CD4-positive, alpha-beta T cell (primary cell): ENCODE results near the gene RIC8A. TPM values are rescaled to one million over a fixed set of nuclear protein-coding genes. Genes with fewer than 3 reads are reported as not detected.

Source experiments
- ATAC-seq: fragments of 200-7000 bp; cut with Tn5 transposase; one replicate; pipeline ENCODE4 v1.10.0; 2022; ENCODE audit warnings: mild to moderate bottlenecking; ENCODE audit not compliant: poor library complexity
- CTCF ChIA-PET: fragments of 350-600 bp; sonication (Branson Sonifier 250); formaldehyde crosslinking; loops from one replicate; lab custom pipeline; 2021; ENCODE audit warnings: antibody characterized with exemption, inconsistent platforms; lab: Charles Lee
- POLR2A ChIA-PET: fragments of 350-600 bp; sonication (Branson Sonifier 250); formaldehyde crosslinking; loops from one replicate; lab custom pipeline; 2021; ENCODE audit warnings: antibody characterized with exemption, inconsistent platforms; lab: Charles Lee
- DNase-seq, 14 experiments: peaks; one replicate each; pipeline ENCODE4 v3.0.0-alpha.2; 2013 to 2020; ENCODE audit warnings: mixed read lengths in 2 of 14
- H3K27ac ChIP-seq, 2 donors: one replicate each; pipeline versions ENCODE4 v1.5.1 to v1.7.0; 2013; ENCODE audit warnings: low read length in 2 of 2, low read depth in 1 of 2, mild to moderate bottlenecking in 1 of 2
- H3K27me3 ChIP-seq, 2 experiments: 1 replicate in 1 of 2; 2 replicates in 1 of 2; pipeline versions ENCODE4 v1.6.1 to v1.7.0; 2013; ENCODE audit warnings: low read length in 2 of 2, control low read depth in 1 of 2, mild to moderate bottlenecking in 1 of 2, moderate library complexity in 1 of 2; ENCODE audit not compliant: insufficient read depth in 2 of 2, control insufficient read depth in 1 of 2
- H3K36me3 ChIP-seq: one replicate; pipeline ENCODE4 v1.6.1; 2013; ENCODE audit warnings: low read length, control low read depth; ENCODE audit not compliant: insufficient read depth
- H3K4me1 ChIP-seq: one replicate; pipeline ENCODE4 v1.6.1; 2013; ENCODE audit warnings: low read length, control low read depth; ENCODE audit not compliant: insufficient read depth
- H3K4me3 ChIP-seq: one replicate; pipeline ENCODE4 v1.5.1; 2013; ENCODE audit warnings: mild to moderate bottlenecking, low read length, moderate library complexity
- H3K9me3 ChIP-seq, 2 experiments: 1 replicate in 1 of 2; 2 replicates in 1 of 2; pipeline versions ENCODE4 v1.6.1 to v1.7.0; 2013; ENCODE audit warnings: low read length in 2 of 2, mild to moderate bottlenecking in 2 of 2, control low read depth in 1 of 2, moderate library complexity in 1 of 2; ENCODE audit not compliant: control insufficient read depth in 1 of 2, insufficient read depth in 1 of 2
- H3K27ac Mint-ChIP-seq: one replicate; pipeline ENCODE4 v1.8.0; 2020; ENCODE audit warnings: mixed read lengths
- H3K27me3 Mint-ChIP-seq: one replicate; pipeline ENCODE4 v1.8.0; 2021; ENCODE audit warnings: mixed read lengths
- H3K36me3 Mint-ChIP-seq: one replicate; pipeline ENCODE4 v1.8.0; 2021; ENCODE audit warnings: low read depth, mixed read lengths
- H3K4me1 Mint-ChIP-seq: one replicate; pipeline ENCODE4 v1.8.0; 2021; ENCODE audit warnings: low read depth, mixed read lengths
- H3K4me3 Mint-ChIP-seq: one replicate; pipeline ENCODE4 v1.8.0; 2020; ENCODE audit warnings: mild to moderate bottlenecking, mixed read lengths
- H3K9me3 Mint-ChIP-seq: one replicate; pipeline ENCODE4 v1.8.0; 2020; ENCODE audit warnings: mixed read lengths
- intact Hi-C, 2 experiments: fragments of 100-400 bp; cut with DNase I in 1 of 2; cut with micrococcal nuclease in 1 of 2; formaldehyde crosslinking; loops; one replicate each; pipeline versions ENCODE4 v1.15.1 to v1.9.0; 2023 to 2025; cut with DNase I, micrococcal nuclease
- total RNA-seq, 174 experiments: library from RNA in 2 of 174; stranded (reverse) in 2 of 174; gene quantifications; one replicate each; pipeline ENCODE4 v1.2.3 and lab custom pipeline; 2021 to 2026
- TF ChIP-seq, protein P1 (sequence below): fragments of 200-600 bp; IDR thresholded peaks from one replicate; pipeline ENCODE4 v1.8.0; 2022; ENCODE audit warnings: antibody characterized with exemption, mild to moderate bottlenecking

RIC8A gene
- total RNA-seq, 2 experiments from 2014 or later: 99.6 to 104 TPM

DNA sequence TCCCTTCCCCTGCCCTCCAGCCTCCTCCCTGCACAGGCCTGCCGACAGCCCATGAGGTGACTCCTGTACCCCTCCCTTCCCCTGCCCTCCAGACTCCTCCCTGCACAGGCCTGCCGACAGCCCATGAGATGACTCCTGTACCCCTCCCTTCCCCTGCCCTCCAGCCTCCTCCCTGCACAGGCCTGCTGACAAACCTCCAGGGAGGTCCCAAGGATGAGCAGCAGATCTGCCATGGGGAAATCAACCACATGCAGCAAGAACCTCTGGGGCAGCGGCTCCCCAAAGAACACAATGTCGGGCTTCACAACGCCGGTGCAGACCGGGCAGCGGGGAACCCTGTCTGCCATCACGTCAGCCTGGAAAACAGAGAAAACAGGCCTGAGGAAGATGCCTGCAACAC, 16.4 kb downstream of the RIC8A start:
- Histone ChIP-seq H3K4me1 (no peaks in the 10 kb centered on the region), H3K4me3 (no peak overlapping the region), H3K36me3 (peaks cover 14% of the 10 kb centered on the region), H3K27ac (no peak overlapping the region), H3K9me3 (no peaks in the 10 kb centered on the region), H3K27me3 (no peaks in the 10 kb centered on the region)
- H3K27ac Mint-ChIP-seq: no peak overlapping the region
- no peaks in the 10 kb centered on the region for H3K27me3 Mint-ChIP-seq
- no peak overlapping the region for H3K4me3 Mint-ChIP-seq
- peaks cover 37% of the 10 kb centered on the region for H3K36me3 Mint-ChIP-seq
- no peaks in the 10 kb centered on the region for H3K9me3 Mint-ChIP-seq
- intact Hi-C loops: no loop called here
- ATAC-seq (no peak), DNase-seq (no peak)
- ChIA-PET CTCF (no interaction called here), POLR2A (no interaction called here)
- H3K4me1 Mint-ChIP-seq: peaks cover 7% of the 10 kb centered on the region
- TF ChIP-seq, protein P1, sequence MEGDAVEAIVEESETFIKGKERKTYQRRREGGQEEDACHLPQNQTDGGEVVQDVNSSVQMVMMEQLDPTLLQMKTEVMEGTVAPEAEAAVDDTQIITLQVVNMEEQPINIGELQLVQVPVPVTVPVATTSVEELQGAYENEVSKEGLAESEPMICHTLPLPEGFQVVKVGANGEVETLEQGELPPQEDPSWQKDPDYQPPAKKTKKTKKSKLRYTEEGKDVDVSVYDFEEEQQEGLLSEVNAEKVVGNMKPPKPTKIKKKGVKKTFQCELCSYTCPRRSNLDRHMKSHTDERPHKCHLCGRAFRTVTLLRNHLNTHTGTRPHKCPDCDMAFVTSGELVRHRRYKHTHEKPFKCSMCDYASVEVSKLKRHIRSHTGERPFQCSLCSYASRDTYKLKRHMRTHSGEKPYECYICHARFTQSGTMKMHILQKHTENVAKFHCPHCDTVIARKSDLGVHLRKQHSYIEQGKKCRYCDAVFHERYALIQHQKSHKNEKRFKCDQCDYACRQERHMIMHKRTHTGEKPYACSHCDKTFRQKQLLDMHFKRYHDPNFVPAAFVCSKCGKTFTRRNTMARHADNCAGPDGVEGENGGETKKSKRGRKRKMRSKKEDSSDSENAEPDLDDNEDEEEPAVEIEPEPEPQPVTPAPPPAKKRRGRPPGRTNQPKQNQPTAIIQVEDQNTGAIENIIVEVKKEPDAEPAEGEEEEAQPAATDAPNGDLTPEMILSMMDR: no peak

DNA sequence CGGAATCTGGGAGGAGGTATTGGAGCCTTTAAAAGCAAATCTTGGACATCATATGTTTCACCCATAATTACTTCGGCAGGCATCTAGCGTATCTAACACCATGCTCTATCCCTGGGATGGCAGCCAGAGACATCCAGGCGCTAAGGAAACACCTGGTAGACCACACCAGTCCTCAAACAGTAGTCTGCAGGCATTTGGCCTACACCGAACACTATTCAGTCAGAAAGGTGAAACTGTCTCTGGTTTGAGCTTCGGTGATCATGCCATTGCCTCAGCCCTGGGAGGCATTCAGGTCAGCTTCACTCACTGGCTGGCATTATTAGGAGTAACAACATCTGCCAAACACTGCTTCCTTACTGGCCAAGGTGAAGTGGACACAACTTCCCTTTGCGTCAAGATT, 16.9 kb downstream of the RIC8A start:
- no peaks in the 10 kb centered on the region for H3K9me3 Mint-ChIP-seq
- CTCF ChIA-PET: no interaction called here
- H3K27me3 Mint-ChIP-seq: no peaks in the 10 kb centered on the region
- intact Hi-C loops: no loop called here
- Histone ChIP-seq H3K36me3 (peaks cover 14% of the 10 kb centered on the region), H3K9me3 (no peaks in the 10 kb centered on the region), H3K4me3 (no peak overlapping the region), H3K4me1 (no peaks in the 10 kb centered on the region), H3K27me3 (no peaks in the 10 kb centered on the region), H3K27ac (no peak overlapping the region)
- ATAC-seq (no peak), DNase-seq (no peak)
- no peak overlapping the region for H3K4me3 Mint-ChIP-seq
- TF ChIP-seq, protein P1: no peak
- H3K36me3 Mint-ChIP-seq: peaks cover 36% of the 10 kb centered on the region
- H3K4me1 Mint-ChIP-seq: peaks cover 8% of the 10 kb centered on the region
- POLR2A ChIA-PET: no interaction called here
- H3K27ac Mint-ChIP-seq: no peak overlapping the region

DNA sequence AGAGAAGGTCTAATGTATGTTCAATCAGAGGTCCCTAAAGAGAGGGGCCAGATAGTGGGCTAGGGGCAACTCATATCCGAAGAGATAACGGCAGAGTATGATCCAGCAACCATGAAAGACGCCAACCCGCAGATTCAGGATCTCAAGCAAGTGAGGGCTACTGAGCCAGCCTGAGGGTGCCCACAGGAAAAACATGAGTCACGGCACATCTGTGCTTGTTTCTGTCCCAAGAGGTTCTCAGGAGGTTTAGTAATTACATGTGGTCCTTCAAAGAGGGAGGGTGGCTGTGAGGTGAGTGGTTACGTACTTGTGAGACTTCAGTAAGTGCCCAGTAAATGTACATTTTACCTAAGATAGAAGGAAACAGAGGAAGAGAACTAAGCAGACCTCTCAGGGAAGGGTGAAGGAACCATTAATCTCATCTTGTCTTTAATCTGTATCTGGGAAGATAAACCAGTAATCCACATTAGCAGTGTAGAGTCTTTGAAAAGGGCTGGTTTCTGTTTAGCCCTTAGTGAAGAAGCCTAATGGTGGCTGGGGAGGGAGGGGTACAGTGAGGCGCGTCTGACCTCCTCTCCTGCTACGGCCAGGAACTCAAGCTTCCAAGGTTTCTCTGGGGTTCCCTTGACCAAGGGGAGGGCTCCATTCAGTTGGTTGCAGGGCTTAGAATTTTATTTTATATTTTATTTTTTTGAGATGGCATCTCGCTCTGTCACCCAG, 18.4 kb downstream of the RIC8A start:
- peaks cover 8% of the 10 kb centered on the region for H3K4me1 Mint-ChIP-seq
- POLR2A ChIA-PET: no interaction called here
- H3K9me3 Mint-ChIP-seq: no peaks in the 10 kb centered on the region

More for the DNA sequence above, 18.4 kb downstream of the RIC8A start:
- Mint-ChIP-seq H3K4me3 (no peak overlapping the region), H3K36me3 (peaks cover 34% of the 10 kb centered on the region), H3K27me3 (no peaks in the 10 kb centered on the region), H3K27ac (no peak overlapping the region)
- Histone ChIP-seq H3K36me3 (peaks cover 14% of the 10 kb centered on the region), H3K27ac (no peak overlapping the region), H3K9me3 (no peaks in the 10 kb centered on the region), H3K27me3 (no peaks in the 10 kb centered on the region), H3K4me1 (no peaks in the 10 kb centered on the region), H3K4me3 (no peak overlapping the region)
- TF ChIP-seq, protein P1: no peak
- CTCF ChIA-PET: no interaction called here
- ATAC-seq: no peak
- intact Hi-C loops: no loop called here
- no peak for DNase-seq
